K562 (cell line): ENCODE results near the gene TAF12. TPM values are rescaled to one million over a fixed set of nuclear protein-coding genes. Genes with fewer than 3 reads are reported as not detected.

Experiments
- CEBPG ChIP-seq, 3 experiments: fragments of 200-800 bp in 1 of 3; sonication (Bioruptor generic) in 1 of 3; sonication (generic) in 1 of 3; formaldehyde crosslinking in 1 of 3; IDR thresholded peaks in 2 of 3; conservative IDR thresholded peaks in 1 of 3; 2 replicates each; pipeline versions ENCODE4 v1.6.1 to v1.8.0; 2016 to 2022; ENCODE audit warnings: missing compliant biosample characterization in 2 of 3, missing genetic modification characterization in 2 of 3, mild to moderate bottlenecking in 1 of 3, missing genetic modification reagents in 1 of 3
- CREB3L1 ChIP-seq: fragments of 450-650 bp; IDR thresholded peaks from 2 replicates; pipeline ENCODE4 v1.6.1; 2014; ENCODE audit warnings: low read depth, mild to moderate bottlenecking, moderate library complexity, borderline replicate concordance
- CREBBP ChIP-seq: IDR thresholded peaks from one replicate; pipeline ENCODE4 v1.6.1; 2012; ENCODE audit warnings: low read depth, mild to moderate bottlenecking, control low read depth, inconsistent platforms, low read length
- GTF2E2 ChIP-seq: fragments of 200-800 bp; sonication (Bioruptor generic); IDR thresholded peaks from 2 replicates; pipeline ENCODE4 v1.6.1; 2016; ENCODE audit warnings: missing genetic modification characterization, missing compliant biosample characterization
- GTF3C2 ChIP-seq: IDR thresholded peaks from 3 replicates; pipeline ENCODE4 v1.6.1; 2011; ENCODE audit warnings: borderline replicate concordance, mild to moderate bottlenecking, moderate library complexity; ENCODE audit not compliant: insufficient read length; ENCODE audit errors: extremely low read depth
- KDM5B ChIP-seq: fragments of 200-600 bp; sonication (generic); IDR thresholded peaks from 2 replicates; pipeline ENCODE4 v1.6.1; 2012; ENCODE audit warnings: low read depth, mild to moderate bottlenecking, moderate library complexity, low read length, control low read depth, inconsistent platforms; ENCODE audit not compliant: insufficient replicate concordance
- MAFG ChIP-seq: fragments of 450-650 bp; conservative IDR thresholded peaks from 2 replicates; pipeline ENCODE4 v1.6.1; 2016; ENCODE audit warnings: missing genetic modification characterization, missing compliant biosample characterization
- MTA3 ChIP-seq: fragments of 450-650 bp; formaldehyde crosslinking; IDR thresholded peaks from 2 replicates; pipeline ENCODE4 v1.6.1; 2017; ENCODE audit warnings: mild to moderate bottlenecking, borderline replicate concordance
- SNIP1 ChIP-seq: fragments of 450-650 bp; IDR thresholded peaks from 2 replicates; pipeline ENCODE4 v1.7.1; 2017; ENCODE audit warnings: low read depth, mild to moderate bottlenecking
- TBP ChIP-seq: optimal IDR thresholded peaks from 2 replicates; pipeline ENCODE3; 2011; ENCODE audit warnings: low read depth, low read length, improper control_type of control experiment
- ZNF644 ChIP-seq: fragments of 200-800 bp; sonication (Bioruptor generic); IDR thresholded peaks from 2 replicates; pipeline ENCODE4 v1.6.1; 2016; ENCODE audit warnings: low read depth, missing genetic modification characterization, missing compliant biosample characterization
- polyA plus RNA-seq, 8 experiments: library from polyadenylated mRNA; depleted of rRNA in 4 of 8; stranded (reverse) in 5 of 8; unstranded in 3 of 8; fragments of >200 nt; fragmentation: Nextera tagmentation in 2 of 8; fragmentation: Illumina TruSeq in 1 of 8; extraction: Ambion mirVana in 2 of 8; extraction: Trizol in 1 of 8; gene quantifications; 2 replicates each; pipeline versions ENCODE4 v1.2.1 to v1.2.3, GENCODE V29; 2011 to 2014; ENCODE audit warnings: inconsistent platforms in 1 of 8, missing spikeins in 1 of 8
- total RNA-seq, 7 experiments: library from RNA; depleted of rRNA in 6 of 7; stranded (reverse); fragments of >200 nt in 6 of 7; fragmentation: Illumina TruSeq in 2 of 7; extraction: Trizol in 2 of 7; gene quantifications; 2 replicates each; pipeline versions ENCODE4 v1.2.1 to v1.2.3, GENCODE V29; 2011 to 2021; ENCODE audit warnings: low replicate concordance in 1 of 7

Gene TAF12
- total and polyA plus RNA-seq, 9 of the 15 experiments (the other 6 are each of a cell fraction or from before 2014, with no cell fraction given) = 31.6 to 89.0 (median 50.5) TPM

- TF ChIP-seq ZNF644 (peak; percentile 32; the same call in 1 of the 2 replicates), MTA3 (peak; percentile 25; the same call in 1 of the 2 replicates), CREB3L1 (peak; percentile 65; the same call in 1 of the 2 replicates), SNIP1 (peak; percentile 84), TBP (peak; percentile 68), GTF2E2 (peak; percentile 72; the same call in 1 of the 2 replicates), MAFG (no peak), GTF3C2 (no peak), KDM5B (peak; percentile 38), CREBBP (no peak), CEBPG (CRISPR knock-in tag; IDR thresholded peaks at IDR 0.05) (no peak), CEBPG (tag; conservative IDR thresholded peaks at IDR 0.05 in 1 of 2, IDR thresholded peaks at IDR 0.05 in 1 of 2) (0 out of 4 replicates have a peak, but pooled peaks of 1 of the 2 experiments have one; percentile 24)
Measured at GRCh38 chr1:28668191-28668955, 25.5 kb upstream of the TAF12 start, which contains the start of gene GMEB1 (continued).
